H1 (cell line): Measurements from ENCODE around the gene APOA4. TPM values are rescaled to one million over a fixed set of nuclear protein-coding genes. Genes with fewer than 3 reads are reported as not detected.

ENCODE experiments used
- CTCF ChIA-PET: fragments of 300-600 bp; sonication (Branson Sonifier 250); formaldehyde crosslinking; loops from one replicate; lab custom pipeline; 2021; ENCODE audit not compliant: partially characterized antibody; lab: Charles Lee
- POLR2A ChIA-PET: fragments of 300-600 bp; sonication (Branson Sonifier 250); formaldehyde crosslinking; loops from one replicate; lab custom pipeline; 2021; ENCODE audit warnings: inconsistent platforms; ENCODE audit not compliant: partially characterized antibody; lab: Charles Lee
- DNase-seq, 2 experiments: peaks; one replicate each; pipeline versions ENCODE4 v3.0.0 to v3.0.0-alpha.2; 2010 to 2022; ENCODE audit warnings: low spot score in 2 of 2, low read depth in 1 of 2, mixed read lengths in 1 of 2
- FAIRE-seq: peaks from 2 replicates; lab custom pipeline; 2011; peaks lifted over from hg19 to GRCh38; lab: Jason Lieb, UNC
- H2AFZ ChIP-seq: 2 replicates; pipeline ENCODE4 v1.8.1; 2012; ENCODE audit warnings: low read length, inconsistent platforms
- H2AK5ac ChIP-seq: 2 replicates; pipeline ENCODE4 v1.6.1; 2013; ENCODE audit warnings: low read depth, low read length
- H2BK120ac ChIP-seq: replicated peaks from 2 replicates; pipeline ENCODE3; 2013; ENCODE audit warnings: low read depth, low read length, inconsistent platforms
- H2BK12ac ChIP-seq: 2 replicates; pipeline ENCODE4 v1.6.1; 2013; ENCODE audit warnings: low read depth, low read length
- H2BK15ac ChIP-seq: 2 replicates; pipeline ENCODE4 v1.6.1; 2013; ENCODE audit warnings: low read length
- H2BK20ac ChIP-seq: 2 replicates; pipeline ENCODE4 v1.6.1; 2013; ENCODE audit warnings: low read length
- H2BK5ac ChIP-seq: 2 replicates; pipeline ENCODE4 v1.6.1; 2013; ENCODE audit warnings: low read depth, low read length
- H3K14ac ChIP-seq: 2 replicates; pipeline ENCODE4 v1.6.1; 2013; ENCODE audit warnings: inconsistent platforms; ENCODE audit not compliant: insufficient read length
- H3K18ac ChIP-seq: 2 replicates; pipeline ENCODE4 v1.6.1; 2013; ENCODE audit warnings: low read length; ENCODE audit errors: extremely low read depth
- H3K23ac ChIP-seq: 2 replicates; pipeline ENCODE4 v1.6.1; 2013; ENCODE audit warnings: inconsistent platforms; ENCODE audit not compliant: insufficient read length
- H3K23me2 ChIP-seq: 2 replicates; pipeline ENCODE4 v1.6.1; 2013; ENCODE audit warnings: low read depth, low read length
- H3K27ac ChIP-seq: 2 replicates; pipeline ENCODE4 v1.6.1; 2011; ENCODE audit warnings: low read depth, low read length, inconsistent platforms
- H3K27me3 ChIP-seq, 4 experiments: replicated peaks in 1 of 4; 1 replicate in 1 of 4; 2 replicates in 3 of 4; pipeline versions ENCODE4 v1.6.1 to v1.8.1; 2011 to 2013; ENCODE audit warnings: low read length in 3 of 4, mild to moderate bottlenecking in 3 of 4, inconsistent platforms in 2 of 4, mixed read lengths in 2 of 4, moderate library complexity in 1 of 4; ENCODE audit not compliant: control insufficient read depth in 3 of 4, insufficient read depth in 3 of 4; ENCODE audit errors: extremely low read depth in 1 of 4
- H3K36me3 ChIP-seq, 4 experiments: 2 replicates each; pipeline versions ENCODE4 v1.6.1 to v1.8.1; 2011 to 2013; ENCODE audit warnings: mild to moderate bottlenecking in 4 of 4, low read length in 3 of 4, moderate library complexity in 2 of 4, control low read depth in 1 of 4, inconsistent platforms in 1 of 4; ENCODE audit not compliant: insufficient read depth in 4 of 4, control insufficient read depth in 2 of 4
- H3K4ac ChIP-seq: replicated peaks from 2 replicates; pipeline ENCODE3; 2013; ENCODE audit warnings: low read length, low read depth, mixed read lengths, inconsistent platforms; ENCODE audit not compliant: insufficient read length
- H3K4me1 ChIP-seq, 4 experiments: replicated peaks in 1 of 4; 1 replicate in 1 of 4; 2 replicates in 3 of 4; pipeline versions ENCODE4 v1.6.1 to v1.8.1; 2011 to 2013; ENCODE audit warnings: low read length in 3 of 4, inconsistent platforms in 2 of 4, mixed read lengths in 1 of 4; ENCODE audit not compliant: insufficient read depth in 4 of 4, control insufficient read depth in 3 of 4
- H3K4me2 ChIP-seq, 2 experiments: 2 replicates each; pipeline versions ENCODE4 v1.6.1 to v1.8.1; 2011 to 2013; ENCODE audit warnings: low read depth in 2 of 2, low read length in 2 of 2, control low read depth in 1 of 2, inconsistent platforms in 1 of 2, mild to moderate bottlenecking in 1 of 2; ENCODE audit not compliant: insufficient read depth in 1 of 2
- H3K4me3 ChIP-seq, 4 experiments: fragments of 200-600, 300-600 bp in 1 of 4; sonication (generic), shearing (Covaris generic), sonication (Bioruptor Twin) in 1 of 4; 2 replicates each; pipeline versions ENCODE4 v1.5.1 to v1.8.1; 2011 to 2016; ENCODE audit warnings: low read length in 4 of 4, low read depth in 3 of 4, control low read depth in 2 of 4, inconsistent platforms in 2 of 4, mild to moderate bottlenecking in 2 of 4, mixed read lengths in 1 of 4, moderate library complexity in 1 of 4; ENCODE audit not compliant: insufficient read depth in 2 of 4; ENCODE audit errors: extremely low read depth in 1 of 4
- H3K56ac ChIP-seq: replicated peaks from 2 replicates; pipeline ENCODE3; 2013; ENCODE audit warnings: low read depth, mild to moderate bottlenecking, mixed read lengths, low read length, inconsistent platforms; ENCODE audit not compliant: insufficient read length
- H3K79me1 ChIP-seq: 2 replicates; pipeline ENCODE4 v1.6.1; 2013; ENCODE audit warnings: low read depth, low read length, control low read depth
- H3K79me2 ChIP-seq, 2 experiments: 2 replicates each; pipeline versions ENCODE4 v1.6.1 to v1.8.1; 2012 to 2013; ENCODE audit warnings: low read length in 2 of 2, mild to moderate bottlenecking in 2 of 2, inconsistent platforms in 1 of 2; ENCODE audit not compliant: insufficient read depth in 2 of 2, control insufficient read depth in 1 of 2
- H3K9ac ChIP-seq, 4 experiments: replicated peaks in 1 of 4; 1 replicate in 1 of 4; 2 replicates in 3 of 4; pipeline versions ENCODE4 v1.6.1 to v1.8.1; 2011 to 2013; ENCODE audit warnings: low read depth in 3 of 4, low read length in 3 of 4, control low read depth in 2 of 4, mild to moderate bottlenecking in 2 of 4, moderate library complexity in 2 of 4, inconsistent platforms in 1 of 4; ENCODE audit errors: extremely low read depth in 1 of 4
- H3K9me3 ChIP-seq, 2 experiments: 2 replicates each; pipeline versions ENCODE4 v1.6.1 to v1.8.1; 2012 to 2013; ENCODE audit warnings: mild to moderate bottlenecking in 2 of 2, moderate library complexity in 2 of 2, control low read depth in 1 of 2, inconsistent platforms in 1 of 2, low read depth in 1 of 2, low read length in 1 of 2, mixed read lengths in 1 of 2; ENCODE audit not compliant: insufficient read depth in 2 of 2
- H4K20me1 ChIP-seq, 2 experiments: replicated peaks in 1 of 2; 2 replicates each; pipeline versions ENCODE3 to v1.8.1; 2011 to 2013; ENCODE audit warnings: inconsistent platforms in 2 of 2, low read length in 2 of 2, mild to moderate bottlenecking in 1 of 2; ENCODE audit not compliant: insufficient read depth in 2 of 2, control insufficient read depth in 1 of 2
- H4K5ac ChIP-seq: 2 replicates; pipeline ENCODE4 v1.6.1; 2013; ENCODE audit warnings: low read length, low read depth, mixed read lengths, inconsistent platforms; ENCODE audit not compliant: insufficient read length
- H4K8ac ChIP-seq: 2 replicates; pipeline ENCODE4 v1.8.0; 2013; ENCODE audit warnings: mild to moderate bottlenecking, moderate library complexity, low read length, inconsistent platforms; ENCODE audit not compliant: insufficient read depth; ENCODE audit errors: extremely low read depth
- H4K91ac ChIP-seq: replicated peaks from 2 replicates; pipeline ENCODE3; 2013; ENCODE audit warnings: low read length, mixed read lengths, inconsistent platforms; ENCODE audit not compliant: insufficient read length
- BCL11A ChIP-seq, 2 experiments: IDR thresholded peaks; one replicate each; pipeline ENCODE4 v1.6.1; 2011; ENCODE audit warnings: low read depth in 2 of 2, low read length in 2 of 2, mild to moderate bottlenecking in 2 of 2
- FOSL1 ChIP-seq: IDR thresholded peaks from 2 replicates; pipeline ENCODE4 v1.6.1; 2011; ENCODE audit warnings: mild to moderate bottlenecking, low read depth, low read length, moderate library complexity; ENCODE audit not compliant: insufficient read depth
- GABPA ChIP-seq: IDR thresholded peaks from 2 replicates; pipeline ENCODE4 v1.6.1; 2011; ENCODE audit warnings: mild to moderate bottlenecking, low read length, moderate library complexity, borderline replicate concordance; ENCODE audit not compliant: insufficient read depth
- HDAC6 ChIP-seq: IDR thresholded peaks from one replicate; pipeline ENCODE4 v1.7.1; 2012; ENCODE audit warnings: low read depth, mild to moderate bottlenecking, inconsistent platforms, low read length, moderate library complexity
- POU5F1 ChIP-seq: IDR thresholded peaks from 2 replicates; pipeline ENCODE4 v1.6.1; 2011; ENCODE audit warnings: low read depth, mild to moderate bottlenecking, low read length, moderate library complexity
- TAF1 ChIP-seq: IDR thresholded peaks from 2 replicates; pipeline ENCODE4 v1.6.1; 2011; ENCODE audit warnings: mild to moderate bottlenecking, low read depth, low read length
- WGBS, 2 experiments: shearing (Covaris generic) in 1 of 2; methylation state at CpG; one replicate each; pipeline versions ENCODE4 v1.1.6 to v1.1.7; 2013 to 2015; ENCODE audit warnings: low lambda C conversion rate in 2 of 2, mixed read lengths in 2 of 2, inconsistent platforms in 1 of 2, low coverage in 1 of 2, missing lambda C conversion rate in 1 of 2; ENCODE audit not compliant: insufficient replicate concordance in 2 of 2, insufficient coverage in 1 of 2, insufficient read length in 1 of 2; ENCODE audit errors: extremely low coverage in 1 of 2, missing lambda C conversion rate in 1 of 2; 5-methylcytosine and 5-hydroxymethylcytosine counted together
- polyA plus RNA-seq, 7 experiments: library from polyadenylated mRNA; depleted of rRNA in 3 of 7; stranded (reverse) in 5 of 7; unstranded in 2 of 7; fragments of >200 nt in 5 of 7; fragments of 200-250 nt in 2 of 7; gene quantifications; 1 replicate in 5 of 7; 2 replicates in 1 of 7; 4 replicates in 1 of 7; pipeline versions ENCODE4 v1.2.1 to v1.2.3, GENCODE V29; 2011 to 2013; ENCODE audit warnings: missing spikeins in 2 of 7, mixed read lengths in 2 of 7
- total RNA-seq: library from RNA; stranded (reverse); fragmentation: NEBNext Ultra II Directional; extraction: Animal tissue kit (Norgen Biotek cat#: 25700); gene quantifications from 2 replicates; pipeline ENCODE4 v1.2.1, GENCODE V29; 2021
- TF ChIP-seq, protein P1 (sequence below), 3 experiments: IDR thresholded peaks; 1 replicate in 2 of 3; 2 replicates in 1 of 3; pipeline versions ENCODE4 v1.5.1 to v1.6.1; 2011; ENCODE audit warnings: low read length in 3 of 3, mild to moderate bottlenecking in 3 of 3, inconsistent platforms in 2 of 3, low read depth in 1 of 3, moderate library complexity in 1 of 3; ENCODE audit not compliant: insufficient read depth in 1 of 3; ENCODE audit errors: control extremely low read depth in 1 of 3

The APOA4 gene
- total and polyA plus RNA-seq, 2 of the 8 experiments (the other 6 are each of a cell fraction or from before 2014, with no cell fraction given): not detected

DNA sequence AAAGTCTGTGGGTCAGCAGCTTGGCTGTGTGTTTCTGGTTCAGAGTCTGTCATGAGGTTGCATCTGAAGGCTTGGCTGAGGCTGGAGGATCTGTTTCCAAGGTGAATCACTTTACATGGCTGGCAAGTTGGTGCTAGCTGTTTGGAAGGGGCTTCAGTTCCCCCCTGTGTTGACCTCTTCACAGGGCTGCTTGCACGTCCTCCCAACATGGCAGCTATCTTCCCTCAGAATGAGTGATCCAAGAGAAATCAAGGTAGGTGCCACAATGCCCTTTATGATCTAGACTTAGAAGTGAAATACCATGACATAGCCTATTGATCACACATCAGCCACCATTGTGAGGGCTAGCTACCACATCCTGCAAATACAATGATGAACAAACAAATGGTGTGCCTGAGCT is 9.9 kb downstream of the APOA4 start:
- Histone ChIP-seq H3K4ac (no peak overlapping the region), H3K27ac (no peak overlapping the region)
- 87% methylated on average over 1 of the region's 1 CpG; no CpG with 5 or more reads in 1 of the 2 experiments for WGBS, 2 experiments

More for the DNA sequence above, 9.9 kb downstream of the APOA4 start:
- H4K20me1 ChIP-seq: no peaks in the 10 kb centered on the region
- no peak overlapping the region for H3K18ac ChIP-seq
- H2BK5ac ChIP-seq: no peak overlapping the region
- no peaks in the 10 kb centered on the region for H3K4me1 ChIP-seq
- H2AFZ ChIP-seq: no peak overlapping the region
- H2BK15ac ChIP-seq: no peak overlapping the region
- no peaks in the 10 kb centered on the region; the same call in 1 of the 2 replicates for H3K23me2 ChIP-seq
- TF ChIP-seq TAF1: no peak
- TF ChIP-seq GABPA: no peak
- no peak for TF ChIP-seq POU5F1
- no peak for TF ChIP-seq HDAC6
- TF ChIP-seq BCL11A (IDR thresholded peaks at IDR 0.05; ENCODE audit: low read depth in 2 of 2, low read length in 2 of 2): no peak
- TF ChIP-seq, protein P1, sequence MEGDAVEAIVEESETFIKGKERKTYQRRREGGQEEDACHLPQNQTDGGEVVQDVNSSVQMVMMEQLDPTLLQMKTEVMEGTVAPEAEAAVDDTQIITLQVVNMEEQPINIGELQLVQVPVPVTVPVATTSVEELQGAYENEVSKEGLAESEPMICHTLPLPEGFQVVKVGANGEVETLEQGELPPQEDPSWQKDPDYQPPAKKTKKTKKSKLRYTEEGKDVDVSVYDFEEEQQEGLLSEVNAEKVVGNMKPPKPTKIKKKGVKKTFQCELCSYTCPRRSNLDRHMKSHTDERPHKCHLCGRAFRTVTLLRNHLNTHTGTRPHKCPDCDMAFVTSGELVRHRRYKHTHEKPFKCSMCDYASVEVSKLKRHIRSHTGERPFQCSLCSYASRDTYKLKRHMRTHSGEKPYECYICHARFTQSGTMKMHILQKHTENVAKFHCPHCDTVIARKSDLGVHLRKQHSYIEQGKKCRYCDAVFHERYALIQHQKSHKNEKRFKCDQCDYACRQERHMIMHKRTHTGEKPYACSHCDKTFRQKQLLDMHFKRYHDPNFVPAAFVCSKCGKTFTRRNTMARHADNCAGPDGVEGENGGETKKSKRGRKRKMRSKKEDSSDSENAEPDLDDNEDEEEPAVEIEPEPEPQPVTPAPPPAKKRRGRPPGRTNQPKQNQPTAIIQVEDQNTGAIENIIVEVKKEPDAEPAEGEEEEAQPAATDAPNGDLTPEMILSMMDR (IDR thresholded peaks at IDR 0.05; ENCODE audit: control extremely low read depth in 1 of 3, insufficient read depth in 1 of 3, low read depth in 1 of 3, low read length in 3 of 3): no peak
- no peak for TF ChIP-seq FOSL1
- H2AK5ac ChIP-seq: no peak overlapping the region
- no peaks in the 10 kb centered on the region for H3K36me3 ChIP-seq
- H2BK120ac ChIP-seq: no peak overlapping the region
- no peak overlapping the region for H3K4me2 ChIP-seq
- no peak overlapping the region for H3K23ac ChIP-seq
- H3K79me1 ChIP-seq: no peaks in the 10 kb centered on the region
- H3K9ac ChIP-seq: no peak overlapping the region
- H4K8ac ChIP-seq: no peak overlapping the region
- no peaks in the 10 kb centered on the region for H3K79me2 ChIP-seq
- H2BK20ac ChIP-seq: no peak overlapping the region
- H4K91ac ChIP-seq: no peak overlapping the region
- H3K14ac ChIP-seq: no peak overlapping the region
- ChIA-PET CTCF (interaction anchor here (0.6 to 2.0 kb wide), 12 partner anchors 10 to 326 kb away, joined by 3 to 11 read pairs (median 4); partner anchors contain the start of genes APOA1, APOA4 and APOA5), POLR2A (interaction anchor here (1.4 kb wide), 1 partner anchor 23 kb away, joined by 3 read pairs; no protein-coding TSS in a partner anchor)
- FAIRE-seq (no peak), DNase-seq (no peak)
- H2BK12ac ChIP-seq: no peak overlapping the region
- no peak overlapping the region for H3K56ac ChIP-seq
- H3K27me3 ChIP-seq: no peaks in the 10 kb centered on the region
- no peak overlapping the region for H4K5ac ChIP-seq
- no peak overlapping the region for H3K4me3 ChIP-seq
- H3K9me3 ChIP-seq: no peaks in the 10 kb centered on the region
